HG03460 (cell line): ENCODE data around the gene FBXO47.
"Not testable (repeated sequence)": the region's sequence is repeated elsewhere in the genome, so short reads cannot be mapped to it uniquely, and the experiment has no call there.

Source experiments
- ATAC-seq: cut with Tn5 transposase; IDR thresholded peaks from one replicate; pipeline ENCODE4 v1.9.1; 2021; ENCODE audit not compliant: unreplicated experiment

Gene FBXO47

DNA sequence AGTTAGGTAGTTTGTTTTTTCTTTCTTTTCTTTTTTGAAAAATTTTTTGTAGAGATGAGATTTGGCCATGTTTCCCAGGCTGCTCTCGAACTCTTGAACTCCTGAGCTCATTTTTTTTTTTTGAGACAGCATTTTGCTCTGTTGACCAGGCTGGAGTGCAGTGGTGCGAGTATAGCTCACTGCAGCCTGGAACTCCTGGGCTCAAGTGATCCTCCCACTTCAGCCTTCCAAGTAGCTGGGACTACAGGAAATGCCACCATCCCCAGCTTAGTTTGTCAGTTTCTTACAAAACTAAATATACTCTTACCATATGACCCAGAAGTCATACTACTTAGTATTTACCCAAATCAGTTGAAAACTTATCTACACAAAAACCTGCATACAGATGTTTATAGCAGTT, 14.4 kb upstream of the FBXO47 start:
- ATAC-seq, result no peak

DNA sequence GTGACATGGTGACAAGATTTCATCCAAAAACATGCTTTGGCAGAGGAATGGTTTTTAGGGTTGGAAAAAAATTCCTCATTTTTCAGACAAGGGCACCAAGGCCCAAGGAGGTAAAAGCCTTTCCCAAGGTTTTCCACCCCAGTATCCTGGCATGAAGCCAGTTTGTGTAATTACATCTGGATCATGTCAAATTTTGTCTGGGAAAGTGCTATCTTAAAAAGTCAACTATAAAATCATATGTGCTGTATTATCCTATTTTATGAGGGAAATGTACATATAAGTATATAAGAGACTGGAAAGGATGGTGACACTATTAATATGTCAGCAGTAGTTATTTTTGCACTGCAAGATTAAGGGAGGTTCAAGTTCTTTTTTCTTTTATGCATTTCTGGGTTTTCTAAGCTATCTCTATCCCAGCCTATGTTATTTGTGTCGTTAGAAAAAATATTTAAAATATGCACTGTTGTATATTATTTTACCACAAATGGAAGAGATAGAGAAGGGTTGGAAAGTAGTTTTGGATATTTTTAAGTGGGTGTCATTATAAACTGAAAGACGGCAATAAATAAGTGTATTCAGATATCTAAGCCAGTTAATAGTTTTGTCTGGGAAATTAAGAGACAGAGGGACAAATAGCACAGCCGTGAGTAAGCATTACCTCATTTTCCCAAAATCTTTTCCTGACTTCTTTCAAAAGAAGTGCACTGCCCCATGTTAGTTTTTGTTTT, 13.5 kb upstream of the FBXO47 start:
- no peak for ATAC-seq

- ATAC-seq, result no peak
These were observed 11.0 kb upstream of the FBXO47 start for GRCh38 chr17:38978180-38978579.

GRCh38 chr17:38976187-38976551, 9.0 kb upstream of the FBXO47 start:
- ATAC-seq, result not testable (repeated sequence)

GRCh38 chr17:38970804-38971203, 3.6 kb upstream of the FBXO47 start:
- ATAC-seq, result no peak

- no peak for ATAC-seq
These were observed 2.9 kb upstream of the FBXO47 start for GRCh38 chr17:38970128-38970527.

GRCh38 chr17:38969281-38969680, 2.1 kb upstream of the FBXO47 start:
- no peak for ATAC-seq

DNA sequence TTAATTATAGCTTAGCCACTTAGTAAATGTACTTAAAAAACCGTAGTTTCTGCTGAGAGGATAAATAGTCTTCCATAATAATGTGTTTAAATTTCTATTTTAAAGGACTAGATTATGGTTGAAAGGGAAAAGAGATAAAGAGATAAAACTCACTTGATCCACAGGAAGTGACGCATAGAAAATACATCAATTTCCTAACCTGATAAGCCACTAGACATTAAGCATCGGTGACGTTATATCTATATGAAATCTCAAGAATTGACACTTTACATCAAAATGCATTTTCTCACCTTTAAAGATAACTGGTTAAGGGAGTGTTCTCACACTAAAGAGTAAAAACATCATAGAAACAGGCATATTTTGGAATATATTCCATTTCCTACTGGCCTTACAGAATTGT, 5.8 kb downstream of the FBXO47 start:
- ATAC-seq, result no peak

GRCh38 chr17:38960402-38960801, 6.8 kb downstream of the FBXO47 start:
- ATAC-seq, result no peak

DNA sequence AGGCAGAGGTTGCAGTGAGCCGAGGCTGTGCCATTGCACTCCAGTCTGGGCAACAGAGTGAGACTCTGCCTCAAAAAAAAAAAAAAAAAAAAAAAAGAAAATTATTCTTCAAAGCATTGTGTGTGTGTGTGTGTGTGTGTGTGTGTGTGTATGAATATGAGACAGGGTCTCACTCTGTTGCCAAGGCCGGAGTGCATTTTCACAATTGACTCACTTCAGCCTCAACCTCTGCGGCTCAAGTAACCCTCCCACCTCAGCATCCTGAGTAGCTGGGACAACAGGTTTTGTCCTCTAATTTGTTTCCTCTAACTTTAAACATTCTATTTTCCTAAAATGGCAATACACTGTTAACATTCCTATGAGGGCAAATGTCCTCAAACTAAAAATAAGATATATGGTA, 7.7 kb downstream of the FBXO47 start:
- no peak for ATAC-seq

DNA sequence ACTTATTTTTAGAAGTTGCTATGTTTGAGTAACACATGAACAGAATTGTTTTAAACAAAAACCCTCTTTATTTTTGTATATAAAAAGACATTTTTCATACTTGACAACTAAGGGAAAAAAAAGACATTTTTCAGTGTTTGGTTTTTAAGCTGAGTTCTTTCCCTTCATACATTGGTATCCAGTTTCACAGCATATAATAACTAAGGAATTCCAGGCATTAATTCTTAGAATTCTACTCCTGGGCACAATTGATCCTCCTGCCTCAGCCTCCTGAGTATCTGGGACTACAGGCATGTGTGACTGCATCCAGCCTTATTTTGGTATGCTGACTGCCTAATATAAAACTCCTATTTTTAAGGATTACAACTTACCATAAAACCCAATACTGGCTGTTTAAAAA, 8.4 kb downstream of the FBXO47 start:
- no peak for ATAC-seq

DNA sequence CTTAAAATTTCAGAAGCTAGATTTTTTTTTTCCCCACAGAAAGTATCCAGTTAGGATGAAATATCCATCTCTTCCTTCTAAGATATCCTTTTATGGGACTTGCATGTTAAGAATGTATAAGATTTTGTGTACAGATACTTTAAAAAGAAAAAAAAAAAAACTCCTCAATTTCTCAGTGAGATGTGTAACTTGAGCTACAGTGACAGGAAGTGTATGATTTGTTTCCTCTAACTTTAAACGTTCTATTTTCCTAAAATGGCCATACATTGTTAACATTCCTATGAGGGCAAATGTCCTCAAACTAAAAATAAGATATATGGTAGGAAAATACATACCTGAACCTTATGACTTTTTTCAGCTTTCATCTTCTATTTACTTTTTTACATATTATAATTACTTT, 8.9 kb downstream of the FBXO47 start:
- no peak for ATAC-seq

DNA sequence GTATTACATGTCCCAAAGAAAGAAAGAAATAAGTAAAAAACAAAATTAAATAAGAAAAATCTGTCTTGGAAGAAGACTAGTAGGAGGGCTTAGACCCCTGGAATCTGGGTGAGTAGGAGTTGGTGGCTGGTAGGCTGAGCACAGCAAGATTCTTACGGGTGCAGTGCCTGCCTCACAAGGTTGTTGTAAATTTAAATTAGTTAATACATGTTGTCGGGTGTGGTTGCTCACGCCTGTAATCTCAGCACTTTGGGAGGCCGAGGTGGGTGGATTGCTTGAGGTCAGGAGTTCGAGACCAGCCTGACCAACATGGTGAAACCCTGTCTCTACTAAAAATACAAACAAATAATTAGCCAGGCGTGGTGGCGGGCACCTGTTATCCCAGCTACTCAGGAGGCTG, 13.4 kb downstream of the FBXO47 start:
- not testable (repeated sequence) for ATAC-seq

GRCh38 chr17:38947189-38947588, 20.0 kb downstream of the FBXO47 start:
- ATAC-seq, result no peak

DNA sequence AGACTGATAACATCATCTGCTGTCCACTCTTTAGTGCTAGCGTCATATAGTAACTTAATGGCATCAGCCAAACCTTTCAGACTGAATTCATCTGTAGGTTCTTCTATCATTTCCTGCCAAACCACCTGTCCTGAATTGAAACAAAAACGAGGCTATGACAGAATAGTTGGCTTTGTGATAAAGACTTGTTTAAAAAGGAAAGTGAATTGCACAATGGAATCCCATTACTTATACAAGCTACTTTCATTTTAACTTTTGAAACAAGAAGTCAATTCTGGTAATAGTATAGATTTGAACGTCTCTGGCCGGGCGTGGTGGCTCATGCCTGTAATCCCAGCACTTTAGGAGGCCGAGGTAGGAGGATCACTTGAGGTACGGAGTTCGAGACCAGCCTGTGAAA, 23.6 kb downstream of the FBXO47 start:
- ATAC-seq, result no peak

- ATAC-seq, result no peak
These were observed 24.4 kb downstream of the FBXO47 start for GRCh38 chr17:38942696-38943334.

- ATAC-seq, result no peak
These were observed 26.8 kb downstream of the FBXO47 start for GRCh38 chr17:38940404-38940803.

- no peak for ATAC-seq
These were observed 27.2 kb downstream of the FBXO47 start for GRCh38 chr17:38939987-38940386.

GRCh38 chr17:38933962-38934361, 33.2 kb downstream of the FBXO47 start:
- not testable (repeated sequence) for ATAC-seq

DNA sequence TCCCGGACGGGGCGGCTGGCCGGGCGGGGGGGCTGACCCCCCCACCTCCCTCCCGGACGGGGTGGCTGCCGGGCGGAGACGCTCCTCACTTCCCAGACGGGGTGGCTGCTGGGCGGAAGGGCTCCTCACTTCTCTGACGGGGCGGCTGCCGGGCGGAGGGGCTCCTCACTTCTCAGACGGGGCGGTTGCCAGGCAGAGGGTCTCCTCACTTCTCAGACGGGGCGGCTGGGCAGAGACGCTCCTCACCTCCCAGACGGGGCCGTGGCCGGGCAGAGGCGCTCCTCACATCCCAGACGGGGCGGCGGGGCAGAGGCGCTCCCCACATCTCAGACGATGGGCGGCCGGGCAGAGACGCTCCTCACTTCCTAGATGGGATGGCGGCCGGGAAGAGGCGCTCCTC, 36.4 kb downstream of the FBXO47 start:
- ATAC-seq, result not testable (repeated sequence)

GRCh38 chr17:38926293-38927070, 40.7 kb downstream of the FBXO47 start:
- no peak for ATAC-seq
